Osteocyte (in vitro differentiated cells): ENCODE data around the gene ZCCHC9. TPM values are rescaled to one million over a fixed set of nuclear protein-coding genes. Genes with fewer than 3 reads are reported as not detected.

Experiments
- DNase-seq: peaks from one replicate; pipeline ENCODE4 v3.0.0; 2021; ENCODE audit warnings: mixed read lengths; ENCODE audit not compliant: unreplicated experiment; ENCODE audit errors: extremely low spot score
- H3K27ac Mint-ChIP-seq: one replicate; pipeline ENCODE4 v1.8.0; 2021; ENCODE audit warnings: mild to moderate bottlenecking, mixed read lengths; ENCODE audit not compliant: unreplicated experiment
- H3K27me3 Mint-ChIP-seq: one replicate; pipeline ENCODE4 v1.8.0; 2021; ENCODE audit warnings: mixed read lengths; ENCODE audit not compliant: unreplicated experiment
- H3K36me3 Mint-ChIP-seq: one replicate; pipeline ENCODE4 v1.8.0; 2021; ENCODE audit warnings: mixed read lengths; ENCODE audit not compliant: unreplicated experiment
- H3K4me1 Mint-ChIP-seq: one replicate; pipeline ENCODE4 v1.8.0; 2021; ENCODE audit warnings: mixed read lengths; ENCODE audit not compliant: unreplicated experiment
- H3K4me3 Mint-ChIP-seq: one replicate; pipeline ENCODE4 v1.8.0; 2021; ENCODE audit warnings: mild to moderate bottlenecking, moderate library complexity, mixed read lengths; ENCODE audit not compliant: unreplicated experiment
- H3K9me3 Mint-ChIP-seq: one replicate; pipeline ENCODE4 v1.8.0; 2021; ENCODE audit warnings: mixed read lengths; ENCODE audit not compliant: unreplicated experiment
- total RNA-seq: library from RNA; stranded (reverse); gene quantifications from 2 replicates; pipeline ENCODE4 v1.2.1, GENCODE V29; 2021
- TF ChIP-seq, protein P1 (sequence below): fragments of 200-600 bp; sonication (generic); IDR thresholded peaks from 2 replicates; pipeline ENCODE4 v1.5.0; 2021; ENCODE audit warnings: antibody characterized with exemption, mild to moderate bottlenecking, moderate library complexity

The ZCCHC9 gene
- total RNA-seq, 1 donor from 2014 or later, result 17.3 TPM

DNA sequence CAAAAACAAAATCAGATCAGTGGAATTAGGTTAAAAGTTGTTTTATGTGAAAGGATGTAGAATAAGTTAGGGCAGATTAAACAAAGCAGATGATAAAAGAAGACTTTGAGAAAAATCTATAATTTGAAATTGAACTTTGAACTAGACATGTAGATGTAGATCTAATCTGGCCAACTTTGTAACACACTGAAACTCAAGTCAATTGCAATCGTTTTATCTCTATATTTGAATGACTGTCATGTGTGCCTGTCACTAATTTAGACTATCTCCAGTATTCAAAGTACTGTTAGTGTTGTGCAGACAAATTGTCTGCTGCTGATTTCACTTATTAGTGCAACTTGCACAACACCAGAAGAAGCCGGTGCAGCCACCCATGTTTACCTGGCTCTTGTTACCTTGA lies 52.7 kb downstream of the ZCCHC9 start:
- Mint-ChIP-seq H3K4me3 (no peak overlapping the region), H3K27me3 (peaks cover 13% of the 10 kb centered on the region), H3K27ac (no peak overlapping the region), H3K36me3 (no peaks in the 10 kb centered on the region), H3K9me3 (no peaks in the 10 kb centered on the region), H3K4me1 (no peaks in the 10 kb centered on the region)
- no peak for DNase-seq
- TF ChIP-seq, protein P1, sequence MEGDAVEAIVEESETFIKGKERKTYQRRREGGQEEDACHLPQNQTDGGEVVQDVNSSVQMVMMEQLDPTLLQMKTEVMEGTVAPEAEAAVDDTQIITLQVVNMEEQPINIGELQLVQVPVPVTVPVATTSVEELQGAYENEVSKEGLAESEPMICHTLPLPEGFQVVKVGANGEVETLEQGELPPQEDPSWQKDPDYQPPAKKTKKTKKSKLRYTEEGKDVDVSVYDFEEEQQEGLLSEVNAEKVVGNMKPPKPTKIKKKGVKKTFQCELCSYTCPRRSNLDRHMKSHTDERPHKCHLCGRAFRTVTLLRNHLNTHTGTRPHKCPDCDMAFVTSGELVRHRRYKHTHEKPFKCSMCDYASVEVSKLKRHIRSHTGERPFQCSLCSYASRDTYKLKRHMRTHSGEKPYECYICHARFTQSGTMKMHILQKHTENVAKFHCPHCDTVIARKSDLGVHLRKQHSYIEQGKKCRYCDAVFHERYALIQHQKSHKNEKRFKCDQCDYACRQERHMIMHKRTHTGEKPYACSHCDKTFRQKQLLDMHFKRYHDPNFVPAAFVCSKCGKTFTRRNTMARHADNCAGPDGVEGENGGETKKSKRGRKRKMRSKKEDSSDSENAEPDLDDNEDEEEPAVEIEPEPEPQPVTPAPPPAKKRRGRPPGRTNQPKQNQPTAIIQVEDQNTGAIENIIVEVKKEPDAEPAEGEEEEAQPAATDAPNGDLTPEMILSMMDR, result no peak

GRCh38 chr5:81355291-81356251 lies 54.2 kb downstream of the ZCCHC9 start:
- Mint-ChIP-seq H3K4me3 (no peak overlapping the region), H3K27me3 (peaks cover 16% of the 10 kb centered on the region), H3K4me1 (no peaks in the 10 kb centered on the region), H3K27ac (no peak overlapping the region), H3K9me3 (no peaks in the 10 kb centered on the region), H3K36me3 (no peaks in the 10 kb centered on the region)
- DNase-seq, result no peak
- TF ChIP-seq, protein P1, result no peak

DNA sequence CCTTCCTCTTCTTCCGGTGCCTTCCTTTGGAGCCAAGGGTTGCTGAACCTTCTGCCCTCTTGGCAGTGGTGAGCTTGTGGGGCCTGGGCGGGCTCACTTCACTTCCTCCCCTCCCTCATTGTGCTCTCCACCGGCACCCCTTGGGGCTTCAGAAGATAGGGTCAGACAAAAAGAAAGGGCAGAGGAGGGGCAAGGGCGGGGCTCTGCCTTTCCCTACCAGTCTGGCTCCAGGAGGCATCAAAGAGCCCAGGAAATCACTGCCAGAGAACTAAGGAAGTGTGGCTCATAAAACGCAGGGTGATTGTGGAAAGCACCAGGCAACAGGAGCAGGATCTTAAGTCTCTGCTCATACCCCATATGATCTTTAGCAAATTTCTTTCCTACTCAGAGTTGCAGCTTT lies 57.7 kb downstream of the ZCCHC9 start:
- Mint-ChIP-seq H3K27me3 (peaks cover 8% of the 10 kb centered on the region), H3K27ac (no peak overlapping the region), H3K36me3 (no peaks in the 10 kb centered on the region), H3K4me3 (no peak overlapping the region), H3K4me1 (no peaks in the 10 kb centered on the region), H3K9me3 (no peaks in the 10 kb centered on the region)
- TF ChIP-seq, protein P1, result no peak
- DNase-seq, result no peak

GRCh38 chr5:81359881-81360280 lies 58.5 kb downstream of the ZCCHC9 start:
- Mint-ChIP-seq H3K4me1 (no peaks in the 10 kb centered on the region), H3K27me3 (peaks cover 8% of the 10 kb centered on the region), H3K27ac (no peak overlapping the region), H3K36me3 (no peaks in the 10 kb centered on the region), H3K4me3 (no peak overlapping the region), H3K9me3 (no peaks in the 10 kb centered on the region)
- DNase-seq, result no peak
- TF ChIP-seq, protein P1, result no peak

GRCh38 chr5:81360640-81361039 lies 59.3 kb downstream of the ZCCHC9 start:
- H3K27ac Mint-ChIP-seq, result no peak overlapping the region
- DNase-seq, result no peak
- TF ChIP-seq, protein P1, result no peak
- no peak overlapping the region for H3K4me3 Mint-ChIP-seq
- peaks cover 13% of the 10 kb centered on the region for H3K27me3 Mint-ChIP-seq
- H3K36me3 Mint-ChIP-seq, result no peaks in the 10 kb centered on the region
- no peaks in the 10 kb centered on the region for H3K9me3 Mint-ChIP-seq
- no peaks in the 10 kb centered on the region for H3K4me1 Mint-ChIP-seq
